Mesendoderm (in vitro differentiated cells): ENCODE results near the gene SAMD11.

Experiments
- DNase-seq: peaks from one replicate; pipeline ENCODE4 v3.0.0; 2013
- H2AK5ac ChIP-seq: 2 replicates; pipeline ENCODE4 v1.6.1; 2013; ENCODE audit warnings: low read length, inconsistent platforms
- H2BK120ac ChIP-seq: 2 replicates; pipeline ENCODE4 v1.6.1; 2013; ENCODE audit warnings: low read depth, mild to moderate bottlenecking, low read length, moderate library complexity, mixed read lengths
- H2BK15ac ChIP-seq: replicated peaks from 2 replicates; pipeline ENCODE4 v1.6.1; 2013; ENCODE audit warnings: low read depth, mild to moderate bottlenecking, moderate library complexity
- H2BK5ac ChIP-seq: 2 replicates; pipeline ENCODE4 v1.6.1; 2013; ENCODE audit warnings: low read length, inconsistent platforms
- H3K18ac ChIP-seq: 2 replicates; pipeline ENCODE4 v1.6.1; 2013; ENCODE audit warnings: mild to moderate bottlenecking, low read length, mixed read lengths
- H3K23ac ChIP-seq: one replicate; pipeline ENCODE4 v1.6.1; 2013; ENCODE audit warnings: low read length
- H3K27ac ChIP-seq: 2 replicates; pipeline ENCODE4 v1.5.1; 2013; ENCODE audit warnings: low read depth, mild to moderate bottlenecking, inconsistent platforms, low read length, moderate library complexity
- H3K27me3 ChIP-seq: 2 replicates; pipeline ENCODE4 v1.6.1; 2013; ENCODE audit warnings: low read length, control low read depth, mild to moderate bottlenecking, inconsistent platforms; ENCODE audit not compliant: insufficient read depth, poor library complexity
- H3K36me3 ChIP-seq: 2 replicates; pipeline ENCODE4 v1.6.1; 2013; ENCODE audit warnings: low read length, inconsistent platforms; ENCODE audit not compliant: control insufficient read depth, insufficient read depth
- H3K4ac ChIP-seq: one replicate; pipeline ENCODE4 v1.6.1; 2013; ENCODE audit warnings: low read depth, mild to moderate bottlenecking, low read length, moderate library complexity
- H3K4me1 ChIP-seq: 2 replicates; pipeline ENCODE4 v1.6.1; 2013; ENCODE audit warnings: low read depth, low read length, inconsistent platforms; ENCODE audit not compliant: control insufficient read depth
- H3K4me2 ChIP-seq: 2 replicates; pipeline ENCODE4 v1.6.1; 2013; ENCODE audit warnings: low read length
- H3K4me3 ChIP-seq: 2 replicates; pipeline ENCODE4 v1.5.1; 2013; ENCODE audit warnings: mild to moderate bottlenecking, low read length
- H3K56ac ChIP-seq: one replicate; pipeline ENCODE4 v1.6.1; 2013; ENCODE audit warnings: low read length
- H3K79me1 ChIP-seq: 2 replicates; pipeline ENCODE4 v1.6.1; 2013; ENCODE audit warnings: low read length, inconsistent platforms
- H3K79me2 ChIP-seq: 2 replicates; pipeline ENCODE4 v1.6.1; 2013; ENCODE audit warnings: mild to moderate bottlenecking, low read length; ENCODE audit not compliant: control insufficient read depth, insufficient read depth
- H3K9ac ChIP-seq: 2 replicates; pipeline ENCODE4 v1.6.1; 2013; ENCODE audit warnings: low read length, inconsistent platforms
- H4K5ac ChIP-seq: one replicate; pipeline ENCODE4 v1.6.1; 2013; ENCODE audit warnings: low read length
- H4K8ac ChIP-seq: one replicate; pipeline ENCODE4 v1.6.1; 2013; ENCODE audit warnings: low read depth, mild to moderate bottlenecking, control low read depth, low read length, moderate library complexity
- WGBS: extraction: QIAGEN DNeasy Blood & Tissue Kit; methylation state at CpG from one replicate; pipeline ENCODE4 v1.1.7; 2013; ENCODE audit warnings: low lambda C conversion rate, missing lambda C conversion rate; ENCODE audit not compliant: insufficient coverage; ENCODE audit errors: extremely low coverage; 5-methylcytosine and 5-hydroxymethylcytosine counted together

The SAMD11 gene

DNA sequence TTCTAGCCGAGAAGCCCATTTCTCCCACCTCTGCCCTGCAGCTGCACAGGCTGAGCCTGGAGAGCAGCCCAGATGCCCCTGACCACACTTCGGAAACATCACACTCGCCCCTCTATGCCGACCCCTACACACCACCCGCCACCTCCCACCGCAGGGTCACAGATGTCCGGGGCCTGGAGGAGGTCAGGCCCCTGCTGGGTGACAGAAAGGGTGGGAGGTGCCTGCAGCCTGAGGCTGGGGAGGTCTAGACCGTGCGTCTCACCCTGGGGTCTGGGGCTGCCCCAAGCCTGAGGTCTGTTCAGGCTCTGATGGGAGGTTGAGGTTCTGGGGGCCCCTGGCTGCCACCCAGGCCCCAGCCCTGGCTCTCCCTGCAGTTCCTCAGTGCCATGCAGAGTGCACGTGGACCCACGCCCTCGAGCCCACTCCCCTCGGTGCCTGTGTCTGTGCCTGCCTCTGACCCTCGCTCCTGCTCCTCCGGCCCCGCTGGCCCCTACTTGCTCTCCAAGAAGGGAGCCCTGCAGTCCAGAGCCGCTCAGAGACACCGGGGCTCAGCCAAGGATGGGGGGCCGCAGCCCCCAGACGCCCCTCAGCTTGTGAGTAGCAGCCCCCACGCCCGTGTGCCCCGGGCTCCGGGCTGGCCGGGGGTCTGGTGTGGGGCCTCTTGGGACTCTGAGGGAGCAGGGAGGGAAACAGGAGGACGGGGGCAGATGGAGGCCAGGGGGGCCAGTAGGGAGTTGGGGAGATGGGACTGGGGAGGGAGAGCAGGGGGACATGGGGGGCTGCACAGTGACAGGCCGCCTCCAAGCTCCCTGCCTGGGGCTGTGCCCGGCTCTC is 50.0 kb downstream of the SAMD11 start:
- H3K36me3 ChIP-seq: no peaks in the 10 kb centered on the region
- H2BK5ac ChIP-seq: no peak overlapping the region
- no peaks in the 10 kb centered on the region for H3K79me1 ChIP-seq
- no peak overlapping the region for H3K18ac ChIP-seq
- WGBS: no CpG with 5 or more reads among the region's 28 CpGs
- no peak overlapping the region for H3K4me3 ChIP-seq
- no peak for DNase-seq
- H4K5ac ChIP-seq: no peak overlapping the region
- H2BK15ac ChIP-seq: no peak overlapping the region
- H3K4me2 ChIP-seq: no peak overlapping the region
- H3K9ac ChIP-seq: no peak overlapping the region
- H3K56ac ChIP-seq: no peak overlapping the region
- no peak overlapping the region for H3K27ac ChIP-seq
- H3K23ac ChIP-seq: no peak overlapping the region
- no peak overlapping the region for H4K8ac ChIP-seq
- H3K79me2 ChIP-seq: no peaks in the 10 kb centered on the region
- no peak overlapping the region for H2AK5ac ChIP-seq
- no peak overlapping the region for H3K4ac ChIP-seq
- H3K27me3 ChIP-seq: no peaks in the 10 kb centered on the region
- no peaks in the 10 kb centered on the region for H3K4me1 ChIP-seq
- H2BK120ac ChIP-seq: no peak overlapping the region

DNA sequence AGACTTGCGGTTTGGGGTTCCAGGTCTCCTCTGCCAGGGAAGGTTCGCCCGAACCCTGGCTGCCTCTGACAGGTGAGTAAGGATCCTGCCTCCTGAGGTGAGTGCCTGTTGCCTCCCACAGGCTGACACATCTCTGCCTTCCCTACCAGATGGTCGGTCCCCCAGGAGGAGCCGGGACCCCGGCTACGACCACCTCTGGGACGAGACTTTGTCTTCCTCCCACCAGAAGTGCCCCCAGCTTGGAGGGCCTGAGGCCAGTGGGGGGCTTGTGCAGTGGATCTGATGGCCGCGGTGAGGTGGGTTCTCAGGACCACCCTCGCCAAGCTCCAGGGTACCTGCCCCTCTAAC is 50.5 kb downstream of the SAMD11 start:
- no peaks in the 10 kb centered on the region for H3K4me1 ChIP-seq
- no peak overlapping the region for H2BK5ac ChIP-seq
- no peaks in the 10 kb centered on the region for H3K79me2 ChIP-seq
- no peak overlapping the region for H3K18ac ChIP-seq
- H3K27ac ChIP-seq: no peak overlapping the region
- no peak overlapping the region for H3K4me2 ChIP-seq
- no peak overlapping the region for H3K9ac ChIP-seq
- no peak overlapping the region for H4K8ac ChIP-seq
- H3K36me3 ChIP-seq: no peaks in the 10 kb centered on the region
- H3K4me3 ChIP-seq: no peak overlapping the region
- no peaks in the 10 kb centered on the region for H3K79me1 ChIP-seq
- H2BK120ac ChIP-seq: no peak overlapping the region
- no peaks in the 10 kb centered on the region for H3K27me3 ChIP-seq
- no CpG with 5 or more reads among the region's 11 CpGs for WGBS
- H2BK15ac ChIP-seq: no peak overlapping the region
- no peak overlapping the region for H2AK5ac ChIP-seq
- no peak overlapping the region for H3K56ac ChIP-seq
- no peak overlapping the region for H4K5ac ChIP-seq
- no peak overlapping the region for H3K4ac ChIP-seq
- no peak overlapping the region for H3K23ac ChIP-seq
- DNase-seq: no peak

DNA sequence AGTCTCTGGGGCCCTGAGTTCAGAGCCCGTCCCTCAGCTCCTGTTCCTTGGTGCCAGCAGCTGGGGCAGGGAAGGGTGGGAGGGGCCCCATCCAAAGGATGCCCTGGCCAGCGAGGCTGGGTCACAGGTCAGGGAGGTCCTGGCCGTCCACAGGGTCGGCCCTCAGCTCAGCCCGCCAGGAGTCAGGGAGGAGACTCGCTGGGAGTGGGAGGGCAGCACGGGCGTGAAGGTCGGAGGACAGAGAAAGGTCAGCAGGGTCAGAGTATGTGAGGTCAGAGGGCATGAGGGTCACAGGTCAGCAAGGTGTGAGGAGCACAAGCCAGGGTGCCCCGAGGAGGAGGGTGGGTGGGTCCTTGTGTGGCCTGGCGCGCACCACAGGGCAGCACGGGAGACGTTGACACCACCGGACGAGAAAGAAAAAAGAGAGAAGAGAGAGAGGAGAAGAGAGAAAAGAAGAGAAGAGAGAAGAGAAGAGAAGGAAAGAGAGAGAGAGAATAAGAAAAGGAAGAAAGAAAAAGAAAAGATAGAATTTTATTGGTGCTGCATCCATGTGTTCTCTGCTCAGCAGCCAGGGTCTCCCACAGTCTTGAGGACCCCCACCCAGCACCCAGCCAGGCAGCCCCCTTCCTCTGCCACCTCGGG is 51.1 kb downstream of the SAMD11 start:
- Histone ChIP-seq H3K4me3 (no peak overlapping the region), H3K27ac (no peak overlapping the region)

DNA sequence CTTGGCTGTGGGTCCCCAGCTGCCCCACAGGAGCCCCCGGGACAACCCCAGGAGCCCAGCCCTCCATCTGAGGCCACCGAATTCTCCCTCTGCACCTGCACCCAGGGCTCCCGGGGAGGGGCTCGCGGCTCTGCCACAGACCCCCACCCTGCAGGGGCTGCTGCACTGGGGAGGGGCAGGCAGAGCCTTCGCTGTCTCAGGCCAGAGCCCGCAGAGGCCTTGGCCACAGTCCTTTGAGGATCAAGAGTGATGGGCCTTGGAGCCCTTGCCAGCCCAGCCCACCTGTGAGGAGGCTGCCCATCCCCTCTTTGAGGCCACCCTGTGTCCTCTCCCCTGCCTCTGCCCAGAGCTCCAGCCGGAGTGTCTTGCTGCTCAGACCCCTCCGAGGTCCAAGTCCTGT is 51.6 kb downstream of the SAMD11 start:
- Histone ChIP-seq H3K23ac (no peak overlapping the region), H3K79me2 (no peaks in the 10 kb centered on the region), H3K4ac (no peak overlapping the region), H4K5ac (no peak overlapping the region), H4K8ac (no peak overlapping the region), H3K4me3 (no peak overlapping the region), H3K18ac (no peak overlapping the region), H3K9ac (no peak overlapping the region), H3K27me3 (no peaks in the 10 kb centered on the region), H2BK15ac (no peak overlapping the region), H3K27ac (no peak overlapping the region), H2AK5ac (no peak overlapping the region), H3K4me2 (no peak overlapping the region), H2BK5ac (no peak overlapping the region), H3K36me3 (no peaks in the 10 kb centered on the region), H3K4me1 (no peaks in the 10 kb centered on the region), H3K79me1 (no peaks in the 10 kb centered on the region), H3K56ac (no peak overlapping the region), H2BK120ac (no peak overlapping the region)
- DNase-seq: no peak
- WGBS: no CpG with 5 or more reads among the region's 9 CpGs

More for the DNA sequence above, 51.1 kb downstream of the SAMD11 start:
- no peaks in the 10 kb centered on the region for H3K79me1 ChIP-seq
- H3K9ac ChIP-seq: no peak overlapping the region
- no peak overlapping the region for H3K4me2 ChIP-seq
- no peaks in the 10 kb centered on the region for H3K4me1 ChIP-seq
- no peak overlapping the region for H2BK5ac ChIP-seq
- H3K27me3 ChIP-seq: no peaks in the 10 kb centered on the region
- no peak overlapping the region for H4K5ac ChIP-seq
- no peak overlapping the region for H3K23ac ChIP-seq
- WGBS: no CpG with 5 or more reads among the region's 17 CpGs
- no peak overlapping the region for H3K56ac ChIP-seq
- no peak overlapping the region for H3K4ac ChIP-seq
- H3K36me3 ChIP-seq: no peaks in the 10 kb centered on the region
- no peak overlapping the region for H2BK15ac ChIP-seq
- no peak overlapping the region for H4K8ac ChIP-seq
- H2BK120ac ChIP-seq: no peak overlapping the region
- no peak overlapping the region for H3K18ac ChIP-seq
- no peak overlapping the region for H2AK5ac ChIP-seq
- H3K79me2 ChIP-seq: no peaks in the 10 kb centered on the region
- no peak for DNase-seq

DNA sequence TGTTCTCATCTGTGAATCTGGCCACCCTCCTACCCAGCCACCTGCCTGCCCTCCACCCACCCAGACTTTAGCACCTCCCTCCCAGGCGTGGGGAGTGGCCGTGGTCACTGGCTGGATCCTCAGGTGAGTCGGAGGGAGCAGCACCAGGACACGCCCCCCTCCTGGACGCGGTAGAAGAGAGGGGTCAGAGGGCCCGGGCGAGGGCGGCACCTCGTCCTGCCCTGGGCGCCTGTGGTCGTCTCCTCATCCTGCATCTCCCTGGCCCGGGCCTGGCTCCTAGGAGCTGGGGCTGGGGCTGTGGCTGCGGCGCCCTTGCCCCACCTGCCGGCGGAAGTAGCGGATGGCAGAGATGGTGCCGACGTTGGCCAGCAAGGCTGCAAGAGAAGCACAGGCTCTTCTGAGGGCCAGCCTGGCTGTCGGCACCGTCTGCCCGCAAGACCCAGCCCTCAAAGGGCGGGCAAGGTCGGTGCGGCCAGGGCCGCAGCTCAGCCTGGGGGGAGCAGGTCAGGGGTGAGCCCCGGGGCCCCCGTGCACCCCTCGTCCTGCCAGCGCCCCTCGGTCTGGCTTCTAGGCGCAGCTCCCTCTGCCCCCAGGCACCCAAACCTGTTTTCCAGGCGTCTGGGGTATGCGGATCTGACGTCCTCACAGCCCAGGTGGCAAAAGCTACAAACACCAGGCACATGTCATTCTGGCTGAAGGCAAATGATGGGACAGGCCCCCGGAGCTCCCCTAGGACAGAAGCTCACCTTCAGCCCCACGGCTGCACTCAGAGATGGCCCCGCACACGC is 52.4 kb downstream of the SAMD11 start:
- Histone ChIP-seq H3K23ac (no peak overlapping the region), H3K18ac (no peak overlapping the region), H3K4me2 (peak overlapping the region; percentile 56), H2AK5ac (no peak overlapping the region), H3K9ac (no peak overlapping the region), H3K27ac (no peak overlapping the region), H3K4me3 (no peak overlapping the region), H4K5ac (no peak overlapping the region), H2BK120ac (no peak overlapping the region), H2BK15ac (no peak overlapping the region), H4K8ac (no peak overlapping the region), H3K36me3 (no peaks in the 10 kb centered on the region), H3K56ac (peak overlapping the region; percentile 30), H2BK5ac (no peak overlapping the region), H3K79me2 (no peaks in the 10 kb centered on the region), H3K4me1 (no peaks in the 10 kb centered on the region), H3K79me1 (no peaks in the 10 kb centered on the region), H3K27me3 (no peaks in the 10 kb centered on the region), H3K4ac (no peak overlapping the region)
- DNase-seq: peak; percentile 89
- WGBS: no CpG with 5 or more reads among the region's 40 CpGs
